Duodenal mucosa (tissue), 2 donors: Measurements from ENCODE around the gene FSTL4.

Source experiments
- H3K27ac ChIP-seq: one replicate; pipeline ENCODE4 v1.7.0; 2013; ENCODE audit warnings: low read depth, low read length
- H3K27me3 ChIP-seq, 2 donors: one replicate each; pipeline ENCODE4 v1.7.0; 2013; ENCODE audit warnings: low read length in 2 of 2, control low read depth in 1 of 2; ENCODE audit not compliant: insufficient read depth in 2 of 2, control insufficient read depth in 1 of 2
- H3K36me3 ChIP-seq, 2 donors: one replicate each; pipeline ENCODE4 v1.7.0; 2013; ENCODE audit warnings: low read length in 2 of 2, control low read depth in 1 of 2; ENCODE audit not compliant: insufficient read depth in 2 of 2, control insufficient read depth in 1 of 2
- H3K4me1 ChIP-seq, 2 donors: one replicate each; pipeline ENCODE4 v1.7.0; 2013; ENCODE audit warnings: low read length in 2 of 2, control low read depth in 1 of 2; ENCODE audit not compliant: insufficient read depth in 2 of 2, control insufficient read depth in 1 of 2
- H3K4me3 ChIP-seq, 2 donors: one replicate each; pipeline ENCODE4 v1.7.0; 2013; ENCODE audit warnings: low read length in 2 of 2, low read depth in 1 of 2
- H3K9ac ChIP-seq, 2 donors: one replicate each; pipeline ENCODE4 v1.7.0; 2013; ENCODE audit warnings: low read length in 2 of 2, low read depth in 1 of 2
- H3K9me3 ChIP-seq, 2 donors: one replicate each; pipeline ENCODE4 v1.7.0; 2013; ENCODE audit warnings: low read length in 2 of 2, control low read depth in 1 of 2; ENCODE audit not compliant: control insufficient read depth in 1 of 2

Gene FSTL4

GRCh38 chr5:133316346-133317343, 295.7 kb downstream of the FSTL4 start:
- Histone ChIP-seq H3K36me3 (no peaks in the 10 kb centered on the region), H3K9ac (no peak overlapping the region), H3K4me1 (no peaks in the 10 kb centered on the region), H3K9me3 (no peaks in the 10 kb centered on the region), H3K4me3 (no peak overlapping the region), H3K27me3 (peaks cover 0 to 3% of the 10 kb centered on the region in 2 donors), H3K27ac (no peak overlapping the region)

- Histone ChIP-seq H3K4me3 (no peak overlapping the region), H3K27me3 (peaks cover 0 to 3% of the 10 kb centered on the region in 2 donors), H3K9ac (no peak overlapping the region), H3K36me3 (no peaks in the 10 kb centered on the region), H3K4me1 (no peaks in the 10 kb centered on the region), H3K9me3 (no peaks in the 10 kb centered on the region), H3K27ac (no peak overlapping the region)
These were observed 298.3 kb downstream of the FSTL4 start for GRCh38 chr5:133314086-133314485.

- Histone ChIP-seq H3K9ac (no peak overlapping the region), H3K27me3 (peaks cover 3 to 5% of the 10 kb centered on the region in 2 donors), H3K36me3 (no peaks in the 10 kb centered on the region), H3K27ac (no peak overlapping the region), H3K4me3 (no peak overlapping the region), H3K9me3 (no peaks in the 10 kb centered on the region), H3K4me1 (no peaks in the 10 kb centered on the region)
These were observed 301.2 kb downstream of the FSTL4 start for GRCh38 chr5:133311176-133311575.

- H3K36me3 ChIP-seq: no peaks in the 10 kb centered on the region
- no peaks in the 10 kb centered on the region for H3K4me1 ChIP-seq
- H3K27me3 ChIP-seq: peaks cover 3 to 5% of the 10 kb centered on the region in 2 donors
- no peaks in the 10 kb centered on the region for H3K9me3 ChIP-seq
- H3K9ac ChIP-seq: no peak overlapping the region
- H3K4me3 ChIP-seq: no peak overlapping the region
- H3K27ac ChIP-seq: no peak overlapping the region
These were observed 302.2 kb downstream of the FSTL4 start for GRCh38 chr5:133309984-133310621.

GRCh38 chr5:133309166-133309795, 303.1 kb downstream of the FSTL4 start:
- H3K36me3 ChIP-seq: no peaks in the 10 kb centered on the region
- H3K4me3 ChIP-seq: no peak overlapping the region
- H3K27me3 ChIP-seq: peaks cover 3 to 5% of the 10 kb centered on the region in 2 donors
- H3K9me3 ChIP-seq: no peaks in the 10 kb centered on the region
- no peak overlapping the region for H3K9ac ChIP-seq
- no peak overlapping the region for H3K27ac ChIP-seq
- H3K4me1 ChIP-seq: no peaks in the 10 kb centered on the region

- H3K4me1 ChIP-seq: no peaks in the 10 kb centered on the region
- H3K9ac ChIP-seq: no peak overlapping the region
- peaks cover 3 to 5% of the 10 kb centered on the region in 2 donors for H3K27me3 ChIP-seq
- no peaks in the 10 kb centered on the region for H3K36me3 ChIP-seq
- no peak overlapping the region for H3K4me3 ChIP-seq
- H3K9me3 ChIP-seq: no peaks in the 10 kb centered on the region
- no peak overlapping the region for H3K27ac ChIP-seq
These were observed 305.1 kb downstream of the FSTL4 start for GRCh38 chr5:133307275-133307674.

- H3K27me3 ChIP-seq: peaks cover 0 to 9% of the 10 kb centered on the region in 2 donors
- no peak overlapping the region for H3K27ac ChIP-seq
- H3K9ac ChIP-seq: no peak overlapping the region
- H3K4me1 ChIP-seq: no peaks in the 10 kb centered on the region
- H3K36me3 ChIP-seq: no peaks in the 10 kb centered on the region
- no peak overlapping the region for H3K4me3 ChIP-seq
- no peaks in the 10 kb centered on the region for H3K9me3 ChIP-seq
These were observed 307.6 kb downstream of the FSTL4 start for GRCh38 chr5:133304707-133305216.

GRCh38 chr5:133304178-133304577, 308.2 kb downstream of the FSTL4 start:
- H3K4me1 ChIP-seq: no peaks in the 10 kb centered on the region
- H3K27me3 ChIP-seq: peaks cover 0 to 9% of the 10 kb centered on the region in 2 donors
- no peaks in the 10 kb centered on the region for H3K9me3 ChIP-seq
- no peak overlapping the region for H3K4me3 ChIP-seq
- H3K27ac ChIP-seq: no peak overlapping the region
- no peak overlapping the region for H3K9ac ChIP-seq
- no peaks in the 10 kb centered on the region for H3K36me3 ChIP-seq

GRCh38 chr5:133303298-133303697, 309.0 kb downstream of the FSTL4 start:
- Histone ChIP-seq H3K36me3 (no peaks in the 10 kb centered on the region), H3K9me3 (no peaks in the 10 kb centered on the region), H3K27me3 (peaks cover 0 to 5% of the 10 kb centered on the region in 2 donors), H3K27ac (no peak overlapping the region), H3K4me1 (no peaks in the 10 kb centered on the region), H3K9ac (no peak overlapping the region), H3K4me3 (no peak overlapping the region)

GRCh38 chr5:133299728-133300127, 312.6 kb downstream of the FSTL4 start:
- Histone ChIP-seq H3K27ac (no peak overlapping the region), H3K9me3 (no peaks in the 10 kb centered on the region), H3K4me1 (no peaks in the 10 kb centered on the region), H3K36me3 (no peaks in the 10 kb centered on the region), H3K4me3 (no peak overlapping the region), H3K9ac (no peak overlapping the region), H3K27me3 (peaks cover 0 to 4% of the 10 kb centered on the region in 2 donors)
